Endothelial cell of umbilical vein (primary cell): ENCODE results near the gene RBPJ. TPM values are rescaled to one million over a fixed set of nuclear protein-coding genes. Genes with fewer than 3 reads are reported as not detected.

ENCODE experiments used
- BruUV-seq: library from RNA; stranded (reverse); fragments of 400-500 nt; replicated peaks from 2 replicates; lab custom pipeline; 2021; lab: Mats Ljungman, UMichigan
- CTCF ChIA-PET: fragments of 300-600, 350-600 bp; sonication (Branson Sonifier 250); formaldehyde crosslinking; loops from one replicate; lab custom pipeline; 2021; ENCODE audit warnings: antibody characterized with exemption, inconsistent platforms; lab: Charles Lee
- POLR2A ChIA-PET: fragments of 300-600, 350-600 bp; sonication (Branson Sonifier 250); formaldehyde crosslinking; loops from one replicate; lab custom pipeline; 2021; ENCODE audit warnings: antibody characterized with exemption, inconsistent platforms; lab: Charles Lee
- DNase-seq: peaks from one replicate; pipeline ENCODE4 v3.0.0-alpha.2; 2011; ENCODE audit warnings: low read depth, low spot score
- FAIRE-seq: peaks from 2 replicates; lab custom pipeline; 2011; peaks lifted over from hg19 to GRCh38; lab: Jason Lieb, UNC
- H2AFZ ChIP-seq: 2 replicates; pipeline ENCODE4 v1.6.0; 2012; ENCODE audit warnings: low read depth, low read length, control low read depth, inconsistent platforms
- H3K27ac ChIP-seq: 2 replicates; pipeline ENCODE4 v1.5.1; 2011; ENCODE audit warnings: low read depth, mild to moderate bottlenecking, control low read depth, low read length, moderate library complexity; ENCODE audit not compliant: insufficient read depth
- H3K27me3 ChIP-seq, 2 experiments: 2 replicates each; pipeline versions ENCODE4 v1.6.0 to v1.6.1; 2011; ENCODE audit warnings: low read length in 2 of 2, mixed read lengths in 1 of 2; ENCODE audit not compliant: control insufficient read depth in 2 of 2, insufficient read depth in 2 of 2
- H3K36me3 ChIP-seq, 2 experiments: 2 replicates in 1 of 2; 3 replicates in 1 of 2; pipeline ENCODE4 v1.5.1; 2011; ENCODE audit warnings: low read length in 2 of 2, mild to moderate bottlenecking in 1 of 2, moderate library complexity in 1 of 2; ENCODE audit not compliant: control insufficient read depth in 2 of 2, insufficient read depth in 2 of 2; ENCODE audit errors: extremely low read depth in 1 of 2
- H3K4me1 ChIP-seq: 3 replicates; pipeline ENCODE4 v1.5.1; 2011; ENCODE audit warnings: mild to moderate bottlenecking, low read length; ENCODE audit not compliant: control insufficient read depth, insufficient read depth; ENCODE audit errors: extremely low read depth
- H3K4me2 ChIP-seq: 2 replicates; pipeline ENCODE4 v1.6.1; 2011; ENCODE audit warnings: low read length, control low read depth, mixed read lengths; ENCODE audit not compliant: insufficient read depth
- H3K4me3 ChIP-seq, 3 experiments: fragments of 200-600 bp in 1 of 3; sonication (generic), shearing (Covaris generic) in 1 of 3; replicated peaks in 1 of 3; 2 replicates each; pipeline ENCODE4 v1.5.1; 2011 to 2016; ENCODE audit warnings: control low read depth in 3 of 3, low read length in 3 of 3, mild to moderate bottlenecking in 2 of 3, inconsistent platforms in 1 of 3, low read depth in 1 of 3, moderate library complexity in 1 of 3; ENCODE audit not compliant: insufficient read depth in 1 of 3
- H3K79me2 ChIP-seq: 2 replicates; pipeline ENCODE4 v1.6.0; 2012; ENCODE audit warnings: low read length, inconsistent platforms; ENCODE audit not compliant: control insufficient read depth, insufficient read depth
- H3K9ac ChIP-seq: replicated peaks from 2 replicates; pipeline ENCODE3; 2011; ENCODE audit warnings: low read length, control low read depth; ENCODE audit not compliant: insufficient read depth; ENCODE audit errors: extremely low read depth
- H3K9me1 ChIP-seq: replicated peaks from 3 replicates; pipeline ENCODE4 v1.6.0; 2011; ENCODE audit warnings: mild to moderate bottlenecking, low read length; ENCODE audit not compliant: control insufficient read depth, insufficient read depth; ENCODE audit errors: extremely low read depth
- H3K9me3 ChIP-seq: replicated peaks from 2 replicates; pipeline ENCODE4 v1.5.1; 2012; ENCODE audit warnings: low read length, inconsistent platforms; ENCODE audit not compliant: control insufficient read depth, insufficient read depth
- H4K20me1 ChIP-seq: replicated peaks from 2 replicates; pipeline ENCODE3; 2011; ENCODE audit warnings: mild to moderate bottlenecking, low read length; ENCODE audit not compliant: control insufficient read depth, insufficient read depth; ENCODE audit errors: extremely low read depth
- EZH2 ChIP-seq: IDR thresholded peaks from 2 replicates; pipeline ENCODE4 v1.6.1; 2012; ENCODE audit warnings: borderline replicate concordance, low read depth, mild to moderate bottlenecking, moderate library complexity, low read length, inconsistent platforms; ENCODE audit not compliant: severe bottlenecking
- FOS ChIP-seq: IDR thresholded peaks from 2 replicates; pipeline ENCODE4 v1.6.1; 2011; ENCODE audit warnings: mild to moderate bottlenecking, low read length, moderate library complexity, borderline replicate concordance; ENCODE audit not compliant: insufficient read depth
- GATA2 ChIP-seq: IDR thresholded peaks from 2 replicates; pipeline ENCODE4 v1.7.0; 2011; ENCODE audit warnings: low read depth, mild to moderate bottlenecking, moderate library complexity, mixed read lengths, low read length; ENCODE audit not compliant: insufficient read length, insufficient read depth
- JUN ChIP-seq: IDR thresholded peaks from 2 replicates; pipeline ENCODE4 v1.6.1; 2011; ENCODE audit warnings: borderline replicate concordance, low read depth; ENCODE audit not compliant: insufficient read length, insufficient read depth
- MYC ChIP-seq: IDR thresholded peaks from one replicate; pipeline ENCODE4 v1.6.1; 2011; ENCODE audit warnings: mild to moderate bottlenecking, low read depth, low read length
- POLR2A ChIP-seq: IDR thresholded peaks from 2 replicates; pipeline ENCODE4 v1.6.1; 2012; ENCODE audit warnings: low read depth, mild to moderate bottlenecking, control low read depth, low read length
- POLR2AphosphoS5 ChIP-seq: IDR thresholded peaks from 2 replicates; pipeline ENCODE4 v1.6.1; 2012; ENCODE audit warnings: low read depth, mild to moderate bottlenecking, control low read depth, low read length, moderate library complexity; ENCODE audit not compliant: insufficient read depth
- dilution Hi-C: fragments of 300-500 bp; cut with MboI; formaldehyde crosslinking; loops from one replicate; pipeline ENCODE4 v1.15.0; 2019; ENCODE audit warnings: low sequenced_read_pairs; ENCODE audit not compliant: extremely low pct_ligation_motif_present
- intact Hi-C: fragments of 100-400 bp; cut with micrococcal nuclease; formaldehyde crosslinking; loops from one replicate; pipeline ENCODE4 v1.10.0; 2022
- polyA plus RNA-seq, 4 experiments: library from polyadenylated mRNA; depleted of rRNA in 3 of 4; stranded (reverse) in 3 of 4; unstranded in 1 of 4; fragments of >200 nt; gene quantifications; 2 replicates each; pipeline versions ENCODE4 v1.2.1 to v1.2.3, GENCODE V29; 2011 to 2012; ENCODE audit warnings: missing spikeins in 1 of 4
- total RNA-seq: library from RNA; stranded (reverse); gene quantifications from 2 replicates; pipeline ENCODE4 v1.2.3, GENCODE V29; 2021
- TF ChIP-seq, protein P1 (sequence below): IDR thresholded peaks from 2 replicates; pipeline ENCODE4 v1.6.1; 2011; ENCODE audit not compliant: insufficient read depth, insufficient read length
- TF ChIP-seq, protein P2 (sequence below), 2 donors: IDR thresholded peaks; 1 replicate in 1 of 2; 2 replicates in 1 of 2; pipeline ENCODE4 v1.5.1; 2011; ENCODE audit warnings: low read length in 2 of 2, mild to moderate bottlenecking in 2 of 2, moderate library complexity in 2 of 2, control low read depth in 1 of 2, inconsistent platforms in 1 of 2, low read depth in 1 of 2; ENCODE audit not compliant: insufficient read depth in 1 of 2; ENCODE audit errors: extremely low read depth in 1 of 2

RBPJ gene
- total and polyA plus RNA-seq, 2 donors (not counting 3 experiments of a cell fraction or from before 2014, with no cell fraction given) = 17.0 to 42.9 TPM

DNA sequence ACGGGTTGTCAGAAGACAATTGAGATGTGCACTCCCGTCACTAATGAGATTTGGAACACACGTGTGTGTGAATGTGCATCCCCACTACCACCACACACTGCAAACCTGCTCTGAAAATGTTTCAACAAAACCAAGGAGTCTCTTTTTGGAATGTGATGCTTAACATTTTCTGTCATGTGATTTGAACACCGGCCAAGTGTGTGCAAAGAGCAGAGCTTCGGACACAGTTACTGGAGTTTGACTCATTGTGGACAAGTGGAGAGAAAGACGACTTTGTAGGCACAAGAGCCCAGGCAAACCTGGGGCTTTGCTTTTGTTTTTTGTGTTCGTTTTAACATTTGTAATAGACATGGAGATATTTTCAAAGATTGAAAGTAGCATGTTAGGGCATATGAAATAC is 120.3 kb downstream of the RBPJ start:
- Histone ChIP-seq H3K4me2 (no peak overlapping the region), H3K9ac (no peak overlapping the region), H3K27ac (no peak overlapping the region), H2AFZ (no peak overlapping the region), H3K79me2 (no peaks in the 10 kb centered on the region), H3K27me3 (no peaks in the 10 kb centered on the region), H3K36me3 (peaks cover 0 to 2% of the 10 kb centered on the region in 2 experiments), H3K9me3 (no peaks in the 10 kb centered on the region), H3K9me1 (no peaks in the 10 kb centered on the region), H3K4me3 (no peak overlapping the region), H3K4me1 (no peaks in the 10 kb centered on the region), H4K20me1 (no peaks in the 10 kb centered on the region)
- FAIRE-seq (no peak), DNase-seq (no peak)
- TF ChIP-seq FOS (no peak), MYC (no peak), GATA2 (no peak), POLR2AphosphoS5 (no peak), JUN (no peak), POLR2A (no peak), EZH2 (no peak)
- TF ChIP-seq, protein P1, sequence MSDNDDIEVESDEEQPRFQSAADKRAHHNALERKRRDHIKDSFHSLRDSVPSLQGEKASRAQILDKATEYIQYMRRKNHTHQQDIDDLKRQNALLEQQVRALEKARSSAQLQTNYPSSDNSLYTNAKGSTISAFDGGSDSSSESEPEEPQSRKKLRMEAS = no peak
- TF ChIP-seq, protein P2, sequence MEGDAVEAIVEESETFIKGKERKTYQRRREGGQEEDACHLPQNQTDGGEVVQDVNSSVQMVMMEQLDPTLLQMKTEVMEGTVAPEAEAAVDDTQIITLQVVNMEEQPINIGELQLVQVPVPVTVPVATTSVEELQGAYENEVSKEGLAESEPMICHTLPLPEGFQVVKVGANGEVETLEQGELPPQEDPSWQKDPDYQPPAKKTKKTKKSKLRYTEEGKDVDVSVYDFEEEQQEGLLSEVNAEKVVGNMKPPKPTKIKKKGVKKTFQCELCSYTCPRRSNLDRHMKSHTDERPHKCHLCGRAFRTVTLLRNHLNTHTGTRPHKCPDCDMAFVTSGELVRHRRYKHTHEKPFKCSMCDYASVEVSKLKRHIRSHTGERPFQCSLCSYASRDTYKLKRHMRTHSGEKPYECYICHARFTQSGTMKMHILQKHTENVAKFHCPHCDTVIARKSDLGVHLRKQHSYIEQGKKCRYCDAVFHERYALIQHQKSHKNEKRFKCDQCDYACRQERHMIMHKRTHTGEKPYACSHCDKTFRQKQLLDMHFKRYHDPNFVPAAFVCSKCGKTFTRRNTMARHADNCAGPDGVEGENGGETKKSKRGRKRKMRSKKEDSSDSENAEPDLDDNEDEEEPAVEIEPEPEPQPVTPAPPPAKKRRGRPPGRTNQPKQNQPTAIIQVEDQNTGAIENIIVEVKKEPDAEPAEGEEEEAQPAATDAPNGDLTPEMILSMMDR (IDR thresholded peaks at IDR 0.05; ENCODE audit: extremely low read depth in 1 of 2, insufficient read depth in 1 of 2, low read depth in 1 of 2, low read length in 2 of 2) = no peak
- ChIA-PET CTCF (no interaction called here), POLR2A (no interaction called here)
- BruUV-seq = no TSS peak
- dilution Hi-C loops (no loop called here), intact Hi-C loops (no loop called here)
